Small intestine (tissue), 7 donors: Measurements from ENCODE around the gene IBSP. TPM values are rescaled to one million over a fixed set of nuclear protein-coding genes. Genes with fewer than 3 reads are reported as not detected.

ENCODE experiments used
- DNase-seq, 2 donors: peaks; one replicate each; pipeline versions ENCODE4 v3.0.0 to v3.0.0-alpha.2; 2013
- FAIRE-seq: peaks from 2 replicates; lab custom pipeline; 2012; peaks lifted over from hg19 to GRCh38; lab: Jason Lieb, UNC
- H3K27ac ChIP-seq, 3 donors: one replicate each; pipeline ENCODE4 v1.5.1; 2013; ENCODE audit warnings: low read length in 2 of 3, mild to moderate bottlenecking in 2 of 3, control low read depth in 1 of 3, inconsistent platforms in 1 of 3, low read depth in 1 of 3, moderate library complexity in 1 of 3
- H3K27me3 ChIP-seq, 3 donors: one replicate each; pipeline ENCODE4 v1.6.1; 2013; ENCODE audit warnings: low read length in 3 of 3, inconsistent platforms in 1 of 3; ENCODE audit not compliant: control insufficient read depth in 3 of 3, insufficient read depth in 3 of 3
- H3K36me3 ChIP-seq, 3 donors: one replicate each; pipeline ENCODE4 v1.6.1; 2013; ENCODE audit warnings: low read length in 3 of 3, inconsistent platforms in 1 of 3, low read depth in 1 of 3, mild to moderate bottlenecking in 1 of 3, moderate library complexity in 1 of 3; ENCODE audit not compliant: control insufficient read depth in 3 of 3, insufficient read depth in 2 of 3
- H3K4me1 ChIP-seq, 3 donors: one replicate each; pipeline ENCODE4 v1.6.1; 2013; ENCODE audit warnings: low read length in 2 of 3, inconsistent platforms in 1 of 3, low read depth in 1 of 3, mild to moderate bottlenecking in 1 of 3, moderate library complexity in 1 of 3; ENCODE audit not compliant: control insufficient read depth in 3 of 3, insufficient read depth in 2 of 3
- H3K4me3 ChIP-seq, 3 donors: one replicate each; pipeline ENCODE4 v1.5.1; 2013; ENCODE audit warnings: low read length in 3 of 3, control low read depth in 1 of 3, inconsistent platforms in 1 of 3, low read depth in 1 of 3, mild to moderate bottlenecking in 1 of 3, moderate library complexity in 1 of 3
- H3K9me3 ChIP-seq, 2 donors: one replicate each; pipeline ENCODE4 v1.6.1; 2013; ENCODE audit warnings: low read depth in 1 of 2, low read length in 1 of 2; ENCODE audit not compliant: control insufficient read depth in 2 of 2, insufficient read depth in 1 of 2
- WGBS, 3 donors: extraction: QIAGEN DNeasy Blood & Tissue Kit; methylation state at CpG; one replicate each; pipeline ENCODE4 v1.1.7; 2013; 5-methylcytosine and 5-hydroxymethylcytosine counted together
- polyA plus RNA-seq, 4 donors: library from polyadenylated mRNA; stranded (reverse) in 3 of 4; unstranded in 1 of 4; fragments of 200-250 nt in 3 of 4; fragments of 120-200 nt in 1 of 4; gene quantifications; one replicate each; pipeline versions ENCODE4 v1.2.1 to v1.2.3, GENCODE V29; 2013
- donor health status: healthy with polysubstance abuse.
- donor health status: control.
- donor health status: control.
- donor health status: Bipolar disorder and iron deficiency.
- donor health status: healthy.

Gene IBSP
- polyA plus RNA-seq, 4 donors: 0.04 TPM; not detected in 3

GRCh38 chr4:87803421-87803820 lies 4.1 kb downstream of the IBSP start:
- WGBS, 3 donors: 71 to 75% (median 72%) methylated on average over 2 of the region's 2 CpGs
- Histone ChIP-seq H3K4me3 (no peak overlapping the region), H3K9me3 (no peaks in the 10 kb centered on the region), H3K36me3 (no peaks in the 10 kb centered on the region), H3K4me1 (no peaks in the 10 kb centered on the region), H3K27ac (no peak overlapping the region), H3K27me3 (no peaks in the 10 kb centered on the region)
- FAIRE-seq (no peak), DNase-seq (no peak)

- FAIRE-seq (no peak), DNase-seq (no peak)
- Histone ChIP-seq H3K9me3 (no peaks in the 10 kb centered on the region), H3K4me3 (no peak overlapping the region), H3K27me3 (no peaks in the 10 kb centered on the region), H3K4me1 (no peaks in the 10 kb centered on the region), H3K36me3 (no peaks in the 10 kb centered on the region), H3K27ac (no peak overlapping the region)
- 32 to 57% (median 36%) methylated on average over 2 of the region's 2 CpGs for WGBS, 3 donors
These were observed 5.5 kb downstream of the IBSP start for GRCh38 chr4:87804871-87805270.

GRCh38 chr4:87805971-87806370 lies 6.6 kb downstream of the IBSP start:
- no peak overlapping the region for H3K4me3 ChIP-seq
- no peaks in the 10 kb centered on the region for H3K36me3 ChIP-seq
- FAIRE-seq (no peak), DNase-seq (no peak)
- H3K9me3 ChIP-seq: no peaks in the 10 kb centered on the region
- WGBS, 3 donors: 60 to 69% (median 67%) methylated on average over 2 of the region's 2 CpGs
- no peak overlapping the region for H3K27ac ChIP-seq
- H3K27me3 ChIP-seq: no peaks in the 10 kb centered on the region
- H3K4me1 ChIP-seq: no peaks in the 10 kb centered on the region

DNA sequence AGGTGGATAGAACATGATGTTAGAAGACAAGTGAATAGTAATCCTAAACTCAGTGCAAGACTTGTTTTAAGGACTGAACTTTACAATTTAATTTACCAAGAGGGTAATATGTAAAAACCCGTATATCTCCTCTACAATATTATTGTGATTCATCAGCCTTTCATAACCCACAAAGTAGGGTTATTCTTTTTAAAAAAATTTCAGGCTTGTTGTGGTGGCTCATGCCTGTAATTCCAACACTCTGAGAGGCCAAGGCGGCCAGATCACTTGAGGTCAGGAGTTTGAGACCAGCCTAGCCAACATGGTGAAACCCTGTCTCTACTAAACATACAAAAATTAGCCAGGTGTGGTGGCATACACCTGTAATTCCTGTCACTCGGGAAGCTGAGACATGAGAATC lies 7.2 kb downstream of the IBSP start:
- H3K4me1 ChIP-seq: no peaks in the 10 kb centered on the region
- no peaks in the 10 kb centered on the region for H3K27me3 ChIP-seq
- DNase-seq (no peak), FAIRE-seq (no peak)
- no peaks in the 10 kb centered on the region for H3K9me3 ChIP-seq
- H3K27ac ChIP-seq: no peak overlapping the region
- H3K36me3 ChIP-seq: no peaks in the 10 kb centered on the region
- 86 to 87% (median 86%) methylated on average over 3 of the region's 3 CpGs for WGBS, 3 donors
- no peak overlapping the region for H3K4me3 ChIP-seq

GRCh38 chr4:87807402-87807801 lies 8.0 kb downstream of the IBSP start:
- 47 to 70% (median 59%) methylated on average over 3 of the region's 3 CpGs for WGBS, 3 donors

GRCh38 chr4:87811977-87812376 lies 12.6 kb downstream of the IBSP start:
- Histone ChIP-seq H3K4me1 (no peaks in the 10 kb centered on the region), H3K9me3 (no peaks in the 10 kb centered on the region), H3K36me3 (no peaks in the 10 kb centered on the region), H3K27me3 (no peaks in the 10 kb centered on the region), H3K4me3 (no peak overlapping the region), H3K27ac (no peak overlapping the region)
- FAIRE-seq (no peak), DNase-seq (no peak)
- 92 to 97% (median 96%) methylated on average over 2 of the region's 2 CpGs for WGBS, 3 donors

More at GRCh38 chr4:87807402-87807801, 8.0 kb downstream of the IBSP start:
- H3K4me1 ChIP-seq: no peaks in the 10 kb centered on the region
- H3K36me3 ChIP-seq: no peaks in the 10 kb centered on the region
- H3K27ac ChIP-seq: no peak overlapping the region
- H3K9me3 ChIP-seq: no peaks in the 10 kb centered on the region
- no peak overlapping the region for H3K4me3 ChIP-seq
- peak in 1 of 2 donors; percentile 5 for DNase-seq
- no peak for FAIRE-seq
- H3K27me3 ChIP-seq: no peaks in the 10 kb centered on the region

- no peaks in the 10 kb centered on the region for H3K4me1 ChIP-seq
- no peaks in the 10 kb centered on the region for H3K9me3 ChIP-seq
- no peak overlapping the region for H3K4me3 ChIP-seq
- no peaks in the 10 kb centered on the region for H3K36me3 ChIP-seq
- H3K27me3 ChIP-seq: no peaks in the 10 kb centered on the region
- H3K27ac ChIP-seq: no peak overlapping the region
- DNase-seq: no peak
- no peak for FAIRE-seq
- WGBS, 3 donors: 76 to 80% (median 78%) methylated on average over 8 of the region's 8 CpGs
These were observed 20.0 kb downstream of the IBSP start for GRCh38 chr4:87819281-87819919.

DNA sequence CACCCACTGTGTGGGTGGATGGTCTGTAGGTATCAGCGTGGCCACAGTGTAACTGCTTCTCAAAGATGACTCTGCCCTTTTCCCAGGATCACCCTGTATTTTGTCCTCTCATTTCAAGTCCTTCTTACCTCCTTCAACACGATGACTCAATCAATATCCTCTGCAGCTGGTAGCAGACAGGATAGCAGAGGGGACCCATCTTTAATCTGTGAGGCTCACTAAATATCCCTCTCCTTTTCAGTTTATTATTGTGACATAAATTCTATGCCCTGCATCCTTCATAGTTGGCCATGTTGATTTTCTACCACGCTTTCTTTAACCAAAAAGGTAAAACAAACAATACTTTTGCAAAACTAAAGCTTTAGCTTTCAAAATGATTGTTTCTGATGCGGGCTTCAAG lies 23.8 kb downstream of the IBSP start:
- no peak for FAIRE-seq
- WGBS, 3 donors: 50 to 77% (median 69%) methylated on average over 4 of the region's 4 CpGs
- H3K9me3 ChIP-seq: peaks cover 0 to 2% of the 10 kb centered on the region in 2 donors
- H3K4me1 ChIP-seq: no peaks in the 10 kb centered on the region
- H3K27me3 ChIP-seq: peaks cover 0 to 2% (median 0%) of the 10 kb centered on the region in 3 donors
- H3K27ac ChIP-seq: no peak overlapping the region
- no peak for DNase-seq
- no peak overlapping the region for H3K4me3 ChIP-seq
- no peaks in the 10 kb centered on the region for H3K36me3 ChIP-seq

- Histone ChIP-seq H3K4me1 (no peaks in the 10 kb centered on the region), H3K27me3 (peaks cover 0 to 2% (median 0%) of the 10 kb centered on the region in 3 donors), H3K9me3 (peaks cover 0 to 2% of the 10 kb centered on the region in 2 donors), H3K27ac (no peak overlapping the region), H3K4me3 (no peak overlapping the region), H3K36me3 (no peaks in the 10 kb centered on the region)
- WGBS, 3 donors: 43 to 53% (median 53%) methylated on average over 1 of the region's 1 CpG
- DNase-seq: no peak
- FAIRE-seq: no peak
These were observed 24.4 kb downstream of the IBSP start for GRCh38 chr4:87823724-87824123.
